Measurements from ENCODE around the gene NAA60. TPM values are rescaled to one million over a fixed set of nuclear protein-coding genes. Genes with fewer than 3 reads are reported as not detected.

The NAA60 gene
- total RNA-seq, 1 experiment from 2014 or later, result 63.4 TPM

GRCh38 chr16:3465301-3465700 lies 21.8 kb downstream of the NAA60 start:
- Mint-ChIP-seq H3K4me1 (ENCODE audit: low read depth, unreplicated experiment) (peaks cover 21% of the 10 kb centered on the region), H3K36me3 (ENCODE audit: insufficient read depth, unreplicated experiment) (peaks cover 7% of the 10 kb centered on the region), H3K9me3 (ENCODE audit: low read depth, unreplicated experiment) (no peaks in the 10 kb centered on the region), H3K27me3 (ENCODE audit: unreplicated experiment) (no peaks in the 10 kb centered on the region), H3K4me3 (ENCODE audit: low read depth, unreplicated experiment) (no peak overlapping the region), H3K27ac (ENCODE audit: unreplicated experiment) (no peak overlapping the region)
- intact Hi-C loops (cut with micrococcal nuclease; ENCODE audit: unreplicated experiment), result no loop called here
- TF ChIP-seq CTCF (IDR thresholded peaks at IDR 0.05; ENCODE audit: unreplicated experiment), result no peak
- no TSS peak for BruUV-seq (replicated peaks)
- CTCF ChIA-PET, result interaction anchor here (0.6 kb wide), 1 partner anchor 590 kb away, joined by 5 read pairs; no protein-coding TSS in a partner anchor
- no peak for DNase-seq

- Mint-ChIP-seq H3K27me3 (ENCODE audit: unreplicated experiment) (no peaks in the 10 kb centered on the region), H3K9me3 (ENCODE audit: low read depth, unreplicated experiment) (no peaks in the 10 kb centered on the region), H3K4me3 (ENCODE audit: low read depth, unreplicated experiment) (no peak overlapping the region), H3K4me1 (ENCODE audit: low read depth, unreplicated experiment) (peaks cover 14% of the 10 kb centered on the region), H3K36me3 (ENCODE audit: insufficient read depth, unreplicated experiment) (peaks cover 7% of the 10 kb centered on the region), H3K27ac (ENCODE audit: unreplicated experiment) (no peak overlapping the region)
- BruUV-seq (replicated peaks), result no TSS peak
- CTCF ChIA-PET, result interaction anchor here (0.6 kb wide), 1 partner anchor 591 kb away, joined by 5 read pairs; no protein-coding TSS in a partner anchor
- intact Hi-C loops (cut with micrococcal nuclease; ENCODE audit: unreplicated experiment), result no loop called here
- no peak for TF ChIP-seq CTCF (IDR thresholded peaks at IDR 0.05; ENCODE audit: unreplicated experiment)
- no peak for DNase-seq
These were observed 22.6 kb downstream of the NAA60 start for GRCh38 chr16:3465911-3466584.

- no peak overlapping the region for H3K27ac Mint-ChIP-seq (ENCODE audit: unreplicated experiment)
- BruUV-seq (replicated peaks), result no TSS peak
- DNase-seq, result no peak
- peaks cover 7% of the 10 kb centered on the region for H3K36me3 Mint-ChIP-seq (ENCODE audit: insufficient read depth, unreplicated experiment)
- no peaks in the 10 kb centered on the region for H3K9me3 Mint-ChIP-seq (ENCODE audit: low read depth, unreplicated experiment)
- TF ChIP-seq CTCF (IDR thresholded peaks at IDR 0.05; ENCODE audit: unreplicated experiment), result no peak
- H3K4me1 Mint-ChIP-seq (ENCODE audit: low read depth, unreplicated experiment), result peaks cover 9% of the 10 kb centered on the region
- H3K4me3 Mint-ChIP-seq (ENCODE audit: low read depth, unreplicated experiment), result no peak overlapping the region
- CTCF ChIA-PET, result interaction anchor here (0.6 kb wide), 1 partner anchor 21 kb away, joined by 5 read pairs; no protein-coding TSS in a partner anchor
- no peaks in the 10 kb centered on the region for H3K27me3 Mint-ChIP-seq (ENCODE audit: unreplicated experiment)
- intact Hi-C loops (cut with micrococcal nuclease; ENCODE audit: unreplicated experiment), result no loop called here
These were observed 23.7 kb downstream of the NAA60 start for GRCh38 chr16:3467182-3467581.

- Mint-ChIP-seq H3K4me3 (ENCODE audit: low read depth, unreplicated experiment) (no peak overlapping the region), H3K9me3 (ENCODE audit: low read depth, unreplicated experiment) (no peaks in the 10 kb centered on the region), H3K4me1 (ENCODE audit: low read depth, unreplicated experiment) (peaks cover 9% of the 10 kb centered on the region), H3K36me3 (ENCODE audit: insufficient read depth, unreplicated experiment) (peaks cover 13% of the 10 kb centered on the region), H3K27ac (ENCODE audit: unreplicated experiment) (no peak overlapping the region), H3K27me3 (ENCODE audit: unreplicated experiment) (no peaks in the 10 kb centered on the region)
- no TSS peak for BruUV-seq (replicated peaks)
- no peak for DNase-seq
- CTCF ChIA-PET, result no interaction called here
- TF ChIP-seq CTCF (IDR thresholded peaks at IDR 0.05; ENCODE audit: unreplicated experiment), result no peak
- intact Hi-C loops (cut with micrococcal nuclease; ENCODE audit: unreplicated experiment), result no loop called here
These were observed 24.4 kb downstream of the NAA60 start for GRCh38 chr16:3467921-3468320.

All from Calu3 (cell line).